Smooth muscle cell (in vitro differentiated cells): ENCODE data around the gene CYTH2. TPM values are rescaled to one million over a fixed set of nuclear protein-coding genes. Genes with fewer than 3 reads are reported as not detected.

Experiments used
- DNase-seq: peaks from one replicate; lab custom pipeline; 2025; ENCODE audit not compliant: unreplicated experiment; lab: John Stamatoyannopoulos, UW
- H2AFZ ChIP-seq: fragments of 200-600 bp; sonication (generic); 2 replicates; pipeline ENCODE4 v1.6.0; 2016; ENCODE audit warnings: antibody characterized with exemption, low read depth, mild to moderate bottlenecking
- H3F3A ChIP-seq: fragments of 200-600 bp; sonication (generic); 2 replicates; pipeline ENCODE4 v1.6.0; 2017; ENCODE audit warnings: antibody characterized with exemption, low read depth
- H3K27ac ChIP-seq: fragments of 200-600 bp; sonication (generic); 2 replicates; pipeline ENCODE4 v1.5.1; 2016; ENCODE audit warnings: low read depth, mild to moderate bottlenecking
- H3K27me3 ChIP-seq: fragments of 200-600 bp; sonication (generic); 2 replicates; pipeline ENCODE4 v1.6.1; 2016; ENCODE audit warnings: low read depth, mild to moderate bottlenecking
- H3K36me3 ChIP-seq: fragments of 200-600 bp; sonication (generic); 2 replicates; pipeline ENCODE4 v1.5.1; 2016; ENCODE audit warnings: low read depth
- H3K4me1 ChIP-seq: fragments of 200-600 bp; sonication (generic); 2 replicates; pipeline ENCODE4 v1.5.1; 2016; ENCODE audit warnings: low read depth
- H3K4me2 ChIP-seq: fragments of 200-600 bp; sonication (generic); 2 replicates; pipeline ENCODE4 v1.6.0; 2016; ENCODE audit warnings: mild to moderate bottlenecking
- H3K4me3 ChIP-seq: fragments of 200-600 bp; sonication (generic); 2 replicates; pipeline ENCODE4 v1.5.1; 2016; ENCODE audit warnings: mild to moderate bottlenecking
- H3K79me2 ChIP-seq: fragments of 200-600 bp; sonication (generic); 2 replicates; pipeline ENCODE4 v1.6.0; 2016; ENCODE audit warnings: low read depth, mild to moderate bottlenecking
- H3K9ac ChIP-seq: fragments of 200-600 bp; sonication (generic); 2 replicates; pipeline ENCODE4 v1.6.0; 2016; ENCODE audit warnings: low read depth
- H3K9me3 ChIP-seq: fragments of 200-600 bp; sonication (generic); replicated peaks from 2 replicates; pipeline ENCODE4 v1.5.1; 2016; ENCODE audit warnings: low read depth
- H4K20me1 ChIP-seq: fragments of 200-600 bp; sonication (generic); 2 replicates; pipeline ENCODE4 v1.6.0; 2016; ENCODE audit warnings: low read depth
- WGBS: methylation state at CpG from one replicate; pipeline ENCODE4 v1.1.7; 2016; ENCODE audit warnings: low lambda C conversion rate; 5-methylcytosine and 5-hydroxymethylcytosine counted together
- polyA plus RNA-seq: library from polyadenylated mRNA; unstranded; fragments of >200 nt; fragmentation: Nextera tagmentation; extraction: Ambion mirVana; gene quantifications from 2 replicates; pipeline ENCODE4 v1.2.1, GENCODE V29; 2016
- total RNA-seq: library from RNA; depleted of rRNA; stranded (reverse); fragments of >200 nt; gene quantifications from 2 replicates; pipeline ENCODE4 v1.2.3, GENCODE V29; 2014
- TF ChIP-seq, protein P1 (sequence below): fragments of 200-600 bp; sonication (generic); IDR thresholded peaks from 2 replicates; pipeline ENCODE4 v1.5.1; 2017; ENCODE audit warnings: borderline replicate concordance, mild to moderate bottlenecking, antibody characterized with exemption; ENCODE audit not compliant: insufficient read depth, poor library complexity, severe bottlenecking

The CYTH2 gene
- total and polyA plus RNA-seq, 2 experiments from 2014 or later, result 49.7 to 62.1 TPM

DNA sequence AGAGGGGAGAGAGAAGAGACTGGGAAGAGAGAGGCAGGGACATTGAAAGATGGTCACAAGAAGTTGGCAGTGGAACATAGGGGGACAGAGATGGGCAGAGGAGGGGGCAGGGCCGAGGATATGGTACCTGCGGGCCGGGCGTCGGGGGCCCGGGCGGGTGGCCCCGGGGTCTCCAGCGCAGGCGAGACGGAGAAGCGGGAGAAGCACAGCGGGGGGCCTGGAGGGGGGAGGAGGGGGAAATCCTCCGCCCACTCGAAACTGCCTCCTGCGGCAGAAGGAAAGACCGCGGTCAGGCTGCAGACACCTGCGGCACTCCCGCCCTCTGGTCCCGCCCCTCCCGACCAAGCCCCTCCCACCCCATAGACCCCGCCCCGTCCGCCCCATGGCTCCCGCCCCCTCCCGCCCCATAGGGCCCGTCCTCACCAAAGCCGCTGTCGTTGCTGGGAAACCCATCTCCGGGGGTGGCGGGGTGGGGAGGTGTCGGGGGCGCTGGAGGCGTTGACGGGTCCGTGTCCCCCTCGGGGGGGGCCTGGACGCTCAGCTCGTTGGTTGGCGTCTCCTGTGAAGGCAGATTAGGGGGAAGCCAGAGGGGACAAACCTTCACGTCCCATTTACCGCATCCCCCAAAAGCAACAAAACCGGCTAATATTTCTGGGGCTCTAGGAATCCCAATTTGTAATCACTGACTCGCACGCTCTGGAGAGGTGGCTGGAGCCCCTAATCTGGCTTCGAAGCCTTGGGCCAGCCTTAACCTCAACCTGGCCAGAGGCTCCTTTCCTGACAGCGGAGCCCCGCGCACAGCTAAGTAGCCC is 22.0 kb downstream of the CYTH2 start:
- no peaks in the 10 kb centered on the region for H3K9me3 ChIP-seq
- DNase-seq, result no peak
- no peak overlapping the region for H2AFZ ChIP-seq
- no peaks in the 10 kb centered on the region for H3K36me3 ChIP-seq
- TF ChIP-seq, protein P1, sequence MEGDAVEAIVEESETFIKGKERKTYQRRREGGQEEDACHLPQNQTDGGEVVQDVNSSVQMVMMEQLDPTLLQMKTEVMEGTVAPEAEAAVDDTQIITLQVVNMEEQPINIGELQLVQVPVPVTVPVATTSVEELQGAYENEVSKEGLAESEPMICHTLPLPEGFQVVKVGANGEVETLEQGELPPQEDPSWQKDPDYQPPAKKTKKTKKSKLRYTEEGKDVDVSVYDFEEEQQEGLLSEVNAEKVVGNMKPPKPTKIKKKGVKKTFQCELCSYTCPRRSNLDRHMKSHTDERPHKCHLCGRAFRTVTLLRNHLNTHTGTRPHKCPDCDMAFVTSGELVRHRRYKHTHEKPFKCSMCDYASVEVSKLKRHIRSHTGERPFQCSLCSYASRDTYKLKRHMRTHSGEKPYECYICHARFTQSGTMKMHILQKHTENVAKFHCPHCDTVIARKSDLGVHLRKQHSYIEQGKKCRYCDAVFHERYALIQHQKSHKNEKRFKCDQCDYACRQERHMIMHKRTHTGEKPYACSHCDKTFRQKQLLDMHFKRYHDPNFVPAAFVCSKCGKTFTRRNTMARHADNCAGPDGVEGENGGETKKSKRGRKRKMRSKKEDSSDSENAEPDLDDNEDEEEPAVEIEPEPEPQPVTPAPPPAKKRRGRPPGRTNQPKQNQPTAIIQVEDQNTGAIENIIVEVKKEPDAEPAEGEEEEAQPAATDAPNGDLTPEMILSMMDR, result no peak
- H3K27me3 ChIP-seq, result no peaks in the 10 kb centered on the region
- H3K27ac ChIP-seq, result no peak overlapping the region
- H3K4me3 ChIP-seq, result no peak overlapping the region
- no peaks in the 10 kb centered on the region for H4K20me1 ChIP-seq
- peaks cover 6% of the 10 kb centered on the region for H3F3A ChIP-seq
- peaks cover 7% of the 10 kb centered on the region for H3K4me1 ChIP-seq
- WGBS, result 20% methylated on average over 9 of the region's 50 CpGs
- no peak overlapping the region for H3K9ac ChIP-seq
- H3K4me2 ChIP-seq, result peak overlapping the region; percentile 78
- no peaks in the 10 kb centered on the region for H3K79me2 ChIP-seq

DNA sequence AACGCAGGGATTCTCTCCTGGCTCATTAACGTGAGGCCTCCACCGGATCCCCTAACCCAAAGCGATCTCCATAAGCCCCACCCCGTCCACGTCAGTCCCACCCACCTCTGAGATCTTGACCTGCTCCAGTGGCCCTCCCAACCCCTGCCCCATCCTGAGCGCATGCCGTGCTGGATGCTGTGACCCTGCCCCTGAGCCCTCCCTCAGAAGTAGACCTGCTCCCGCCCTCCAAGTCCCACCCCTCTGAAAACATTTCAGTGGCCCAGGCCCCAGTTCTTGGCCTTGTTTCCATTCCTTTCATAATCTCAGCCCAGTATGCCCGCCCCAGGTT is 22.6 kb downstream of the CYTH2 start:
- H4K20me1 ChIP-seq, result no peaks in the 10 kb centered on the region

DNA sequence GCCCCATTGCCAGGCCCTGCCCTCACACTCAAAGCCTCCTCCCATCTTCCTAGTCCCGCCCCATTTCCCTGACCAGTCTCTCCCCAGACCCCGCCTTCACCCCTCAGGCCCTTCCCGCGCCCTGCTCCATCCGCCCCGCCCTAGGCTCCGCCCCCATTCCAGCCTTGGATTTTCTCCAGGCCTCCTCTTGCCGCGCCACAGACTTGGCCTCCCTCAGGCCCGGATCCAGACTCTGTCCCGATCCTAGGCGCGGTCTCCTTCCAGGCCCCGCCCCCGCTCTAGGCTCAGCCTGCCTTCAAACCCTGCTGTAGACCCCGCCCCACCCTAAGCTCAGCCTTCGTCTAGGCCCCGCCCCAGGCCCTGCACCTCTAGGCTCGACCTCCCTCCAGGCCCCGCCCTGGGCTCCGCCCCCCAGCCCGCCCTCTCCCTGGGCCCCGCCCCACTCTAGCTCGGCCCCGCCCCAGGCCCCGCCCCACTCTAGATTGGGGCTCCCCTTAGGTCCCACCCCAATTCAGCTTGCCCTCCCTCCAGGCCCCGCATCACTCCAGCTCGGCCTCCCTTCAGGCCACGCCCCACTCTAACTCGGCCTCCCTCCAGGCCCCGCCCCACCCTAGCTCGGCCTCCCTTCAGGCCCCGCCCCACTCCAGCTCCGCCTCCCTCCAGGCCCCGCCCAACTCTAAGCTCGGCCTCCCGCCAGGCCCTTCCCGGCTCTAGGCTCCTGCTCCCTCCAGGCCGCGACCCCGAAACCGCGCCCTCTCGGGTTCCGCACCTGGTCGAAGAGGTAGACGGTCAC is 24.0 kb downstream of the CYTH2 start:
- Histone ChIP-seq H3K27ac (no peak overlapping the region), H3K4me3 (peak overlapping the region; percentile 68), H3K27me3 (no peaks in the 10 kb centered on the region), H3K4me1 (peaks cover 7% of the 10 kb centered on the region), H3F3A (peaks cover 6% of the 10 kb centered on the region), H3K9ac (peak overlapping the region; percentile 68), H3K36me3 (no peaks in the 10 kb centered on the region), H3K4me2 (peak overlapping the region; percentile 84), H2AFZ (no peak overlapping the region), H4K20me1 (no peaks in the 10 kb centered on the region), H3K79me2 (no peaks in the 10 kb centered on the region), H3K9me3 (no peaks in the 10 kb centered on the region)
- DNase-seq, result peak; percentile 97
- TF ChIP-seq, protein P1, result no peak
- 3% methylated on average over 26 of the region's 47 CpGs for WGBS

More for the DNA sequence above, 22.6 kb downstream of the CYTH2 start:
- peaks cover 7% of the 10 kb centered on the region for H3K4me1 ChIP-seq
- no peak overlapping the region for H3K4me3 ChIP-seq
- no peaks in the 10 kb centered on the region for H3K36me3 ChIP-seq
- WGBS, result 23% methylated on average over 7 of the region's 10 CpGs
- H3F3A ChIP-seq, result peaks cover 6% of the 10 kb centered on the region
- H3K79me2 ChIP-seq, result no peaks in the 10 kb centered on the region
- H2AFZ ChIP-seq, result no peak overlapping the region
- DNase-seq, result no peak
- no peaks in the 10 kb centered on the region for H3K27me3 ChIP-seq
- H3K27ac ChIP-seq, result no peak overlapping the region
- H3K4me2 ChIP-seq, result peak overlapping the region; percentile 78
- TF ChIP-seq, protein P1, result no peak
- no peaks in the 10 kb centered on the region for H3K9me3 ChIP-seq
- no peak overlapping the region for H3K9ac ChIP-seq
